HEK293 (cell line): Measurements from ENCODE around the gene CDK17.
"Not testable (repeated sequence)": the region's sequence is repeated elsewhere in the genome, so short reads cannot be mapped to it uniquely, and the experiment has no call there.

Source experiments
- CTCF ChIP-seq: fragments of 450-650 bp; formaldehyde crosslinking; IDR thresholded peaks from 2 replicates; pipeline ENCODE4 v1.5.1; 2016; ENCODE audit warnings: missing biosample characterization, missing genetic modification characterization
- REST ChIP-seq: fragments of 450-650 bp; formaldehyde crosslinking; IDR thresholded peaks from 2 replicates; pipeline ENCODE4 v1.5.1; 2016; ENCODE audit warnings: missing biosample characterization, missing genetic modification characterization
- ZBTB49 ChIP-seq: fragments of 450-650 bp; formaldehyde crosslinking; IDR thresholded peaks from 2 replicates; pipeline ENCODE4 v1.5.1; 2016; ENCODE audit warnings: missing biosample characterization, missing genetic modification characterization, low read depth
- ZNF121 ChIP-seq: fragments of 450-650 bp; formaldehyde crosslinking; IDR thresholded peaks from 2 replicates; pipeline ENCODE4 v1.5.1; 2016; ENCODE audit warnings: missing biosample characterization, missing genetic modification characterization
- ZNF24 ChIP-seq: fragments of 450-650 bp; formaldehyde crosslinking; IDR thresholded peaks from 2 replicates; pipeline ENCODE4 v1.5.1; 2016; ENCODE audit warnings: missing biosample characterization, missing genetic modification characterization
- ZNF416 ChIP-seq: fragments of 450-650 bp; formaldehyde crosslinking; IDR thresholded peaks from 2 replicates; pipeline ENCODE4 v1.5.1; 2016; ENCODE audit warnings: missing biosample characterization, missing genetic modification characterization
- ZNF473 ChIP-seq: fragments of 450-650 bp; formaldehyde crosslinking; IDR thresholded peaks from 2 replicates; pipeline ENCODE4 v1.5.1; 2017; ENCODE audit warnings: missing biosample characterization, missing genetic modification characterization
- ZNF521 ChIP-seq: fragments of 450-650 bp; formaldehyde crosslinking; IDR thresholded peaks from 2 replicates; pipeline ENCODE4 v1.5.1; 2017; ENCODE audit warnings: missing biosample characterization, mild to moderate bottlenecking, missing genetic modification characterization
- ZNF555 ChIP-seq: fragments of 450-650 bp; formaldehyde crosslinking; conservative IDR thresholded peaks from 2 replicates; pipeline ENCODE4 v1.5.1; 2017; ENCODE audit warnings: missing biosample characterization, mild to moderate bottlenecking, missing genetic modification characterization, inconsistent platforms
- ZNF610 ChIP-seq: fragments of 450-650 bp; formaldehyde crosslinking; IDR thresholded peaks from 2 replicates; pipeline ENCODE4 v1.5.1; 2016; ENCODE audit warnings: missing biosample characterization, missing genetic modification characterization, borderline replicate concordance

GRCh38 chr12:96379743-96380142 lies 20.5 kb downstream of the CDK17 start:
- TF ChIP-seq CTCF; ZBTB49; ZNF555 (tag by site-specific recombination); ZNF473 (tag by site-specific recombination); ZNF121 (tag by site-specific recombination); ZNF24 (tag by site-specific recombination); ZNF416; ZNF521 (tag by site-specific recombination); ZNF610 (tag by site-specific recombination); REST: not testable (repeated sequence)
